Endothelial cell of umbilical vein (primary cell): ENCODE data around the gene ZNF407. TPM values are rescaled to one million over a fixed set of nuclear protein-coding genes. Genes with fewer than 3 reads are reported as not detected.

Source experiments
- BruUV-seq: library from RNA; stranded (reverse); fragments of 400-500 nt; replicated peaks from 2 replicates; lab custom pipeline; 2021; lab: Mats Ljungman, UMichigan
- CTCF ChIA-PET: fragments of 300-600, 350-600 bp; sonication (Branson Sonifier 250); formaldehyde crosslinking; loops from one replicate; lab custom pipeline; 2021; ENCODE audit warnings: antibody characterized with exemption, inconsistent platforms; lab: Charles Lee
- POLR2A ChIA-PET: fragments of 300-600, 350-600 bp; sonication (Branson Sonifier 250); formaldehyde crosslinking; loops from one replicate; lab custom pipeline; 2021; ENCODE audit warnings: antibody characterized with exemption, inconsistent platforms; lab: Charles Lee
- DNase-seq: peaks from one replicate; pipeline ENCODE4 v3.0.0-alpha.2; 2011; ENCODE audit warnings: low read depth, low spot score
- FAIRE-seq: peaks from 2 replicates; lab custom pipeline; 2011; peaks lifted over from hg19 to GRCh38; lab: Jason Lieb, UNC
- H2AFZ ChIP-seq: 2 replicates; pipeline ENCODE4 v1.6.0; 2012; ENCODE audit warnings: low read depth, low read length, control low read depth, inconsistent platforms
- H3K27ac ChIP-seq: 2 replicates; pipeline ENCODE4 v1.5.1; 2011; ENCODE audit warnings: low read depth, mild to moderate bottlenecking, control low read depth, low read length, moderate library complexity; ENCODE audit not compliant: insufficient read depth
- H3K27me3 ChIP-seq, 2 experiments: 2 replicates each; pipeline versions ENCODE4 v1.6.0 to v1.6.1; 2011; ENCODE audit warnings: low read length in 2 of 2, mixed read lengths in 1 of 2; ENCODE audit not compliant: control insufficient read depth in 2 of 2, insufficient read depth in 2 of 2
- H3K36me3 ChIP-seq, 2 experiments: 2 replicates in 1 of 2; 3 replicates in 1 of 2; pipeline ENCODE4 v1.5.1; 2011; ENCODE audit warnings: low read length in 2 of 2, mild to moderate bottlenecking in 1 of 2, moderate library complexity in 1 of 2; ENCODE audit not compliant: control insufficient read depth in 2 of 2, insufficient read depth in 2 of 2; ENCODE audit errors: extremely low read depth in 1 of 2
- H3K4me1 ChIP-seq: 3 replicates; pipeline ENCODE4 v1.5.1; 2011; ENCODE audit warnings: mild to moderate bottlenecking, low read length; ENCODE audit not compliant: control insufficient read depth, insufficient read depth; ENCODE audit errors: extremely low read depth
- H3K4me2 ChIP-seq: 2 replicates; pipeline ENCODE4 v1.6.1; 2011; ENCODE audit warnings: low read length, control low read depth, mixed read lengths; ENCODE audit not compliant: insufficient read depth
- H3K4me3 ChIP-seq, 3 experiments: fragments of 200-600 bp in 1 of 3; sonication (generic), shearing (Covaris generic) in 1 of 3; replicated peaks in 1 of 3; 2 replicates each; pipeline ENCODE4 v1.5.1; 2011 to 2016; ENCODE audit warnings: control low read depth in 3 of 3, low read length in 3 of 3, mild to moderate bottlenecking in 2 of 3, inconsistent platforms in 1 of 3, low read depth in 1 of 3, moderate library complexity in 1 of 3; ENCODE audit not compliant: insufficient read depth in 1 of 3
- H3K79me2 ChIP-seq: 2 replicates; pipeline ENCODE4 v1.6.0; 2012; ENCODE audit warnings: low read length, inconsistent platforms; ENCODE audit not compliant: control insufficient read depth, insufficient read depth
- H3K9ac ChIP-seq: replicated peaks from 2 replicates; pipeline ENCODE3; 2011; ENCODE audit warnings: low read length, control low read depth; ENCODE audit not compliant: insufficient read depth; ENCODE audit errors: extremely low read depth
- H3K9me1 ChIP-seq: replicated peaks from 3 replicates; pipeline ENCODE4 v1.6.0; 2011; ENCODE audit warnings: mild to moderate bottlenecking, low read length; ENCODE audit not compliant: control insufficient read depth, insufficient read depth; ENCODE audit errors: extremely low read depth
- H3K9me3 ChIP-seq: replicated peaks from 2 replicates; pipeline ENCODE4 v1.5.1; 2012; ENCODE audit warnings: low read length, inconsistent platforms; ENCODE audit not compliant: control insufficient read depth, insufficient read depth
- H4K20me1 ChIP-seq: replicated peaks from 2 replicates; pipeline ENCODE3; 2011; ENCODE audit warnings: mild to moderate bottlenecking, low read length; ENCODE audit not compliant: control insufficient read depth, insufficient read depth; ENCODE audit errors: extremely low read depth
- EZH2 ChIP-seq: IDR thresholded peaks from 2 replicates; pipeline ENCODE4 v1.6.1; 2012; ENCODE audit warnings: borderline replicate concordance, low read depth, mild to moderate bottlenecking, moderate library complexity, low read length, inconsistent platforms; ENCODE audit not compliant: severe bottlenecking
- FOS ChIP-seq: IDR thresholded peaks from 2 replicates; pipeline ENCODE4 v1.6.1; 2011; ENCODE audit warnings: mild to moderate bottlenecking, low read length, moderate library complexity, borderline replicate concordance; ENCODE audit not compliant: insufficient read depth
- GATA2 ChIP-seq: IDR thresholded peaks from 2 replicates; pipeline ENCODE4 v1.7.0; 2011; ENCODE audit warnings: low read depth, mild to moderate bottlenecking, moderate library complexity, mixed read lengths, low read length; ENCODE audit not compliant: insufficient read length, insufficient read depth
- JUN ChIP-seq: IDR thresholded peaks from 2 replicates; pipeline ENCODE4 v1.6.1; 2011; ENCODE audit warnings: borderline replicate concordance, low read depth; ENCODE audit not compliant: insufficient read length, insufficient read depth
- MYC ChIP-seq: IDR thresholded peaks from one replicate; pipeline ENCODE4 v1.6.1; 2011; ENCODE audit warnings: mild to moderate bottlenecking, low read depth, low read length
- POLR2A ChIP-seq: IDR thresholded peaks from 2 replicates; pipeline ENCODE4 v1.6.1; 2012; ENCODE audit warnings: low read depth, mild to moderate bottlenecking, control low read depth, low read length
- POLR2AphosphoS5 ChIP-seq: IDR thresholded peaks from 2 replicates; pipeline ENCODE4 v1.6.1; 2012; ENCODE audit warnings: low read depth, mild to moderate bottlenecking, control low read depth, low read length, moderate library complexity; ENCODE audit not compliant: insufficient read depth
- dilution Hi-C: fragments of 300-500 bp; cut with MboI; formaldehyde crosslinking; loops from one replicate; pipeline ENCODE4 v1.15.0; 2019; ENCODE audit warnings: low sequenced_read_pairs; ENCODE audit not compliant: extremely low pct_ligation_motif_present
- intact Hi-C: fragments of 100-400 bp; cut with micrococcal nuclease; formaldehyde crosslinking; loops from one replicate; pipeline ENCODE4 v1.10.0; 2022
- polyA plus RNA-seq, 4 experiments: library from polyadenylated mRNA; depleted of rRNA in 3 of 4; stranded (reverse) in 3 of 4; unstranded in 1 of 4; fragments of >200 nt; gene quantifications; 2 replicates each; pipeline versions ENCODE4 v1.2.1 to v1.2.3, GENCODE V29; 2011 to 2012; ENCODE audit warnings: missing spikeins in 1 of 4
- total RNA-seq: library from RNA; stranded (reverse); gene quantifications from 2 replicates; pipeline ENCODE4 v1.2.3, GENCODE V29; 2021
- TF ChIP-seq, protein P1 (sequence below): IDR thresholded peaks from 2 replicates; pipeline ENCODE4 v1.6.1; 2011; ENCODE audit not compliant: insufficient read depth, insufficient read length
- TF ChIP-seq, protein P2 (sequence below), 2 donors: IDR thresholded peaks; 1 replicate in 1 of 2; 2 replicates in 1 of 2; pipeline ENCODE4 v1.5.1; 2011; ENCODE audit warnings: low read length in 2 of 2, mild to moderate bottlenecking in 2 of 2, moderate library complexity in 2 of 2, control low read depth in 1 of 2, inconsistent platforms in 1 of 2, low read depth in 1 of 2; ENCODE audit not compliant: insufficient read depth in 1 of 2; ENCODE audit errors: extremely low read depth in 1 of 2

The ZNF407 gene
- total and polyA plus RNA-seq, 2 donors (not counting 3 experiments of a cell fraction or from before 2014, with no cell fraction given) = 3.8 to 20.1 TPM

DNA sequence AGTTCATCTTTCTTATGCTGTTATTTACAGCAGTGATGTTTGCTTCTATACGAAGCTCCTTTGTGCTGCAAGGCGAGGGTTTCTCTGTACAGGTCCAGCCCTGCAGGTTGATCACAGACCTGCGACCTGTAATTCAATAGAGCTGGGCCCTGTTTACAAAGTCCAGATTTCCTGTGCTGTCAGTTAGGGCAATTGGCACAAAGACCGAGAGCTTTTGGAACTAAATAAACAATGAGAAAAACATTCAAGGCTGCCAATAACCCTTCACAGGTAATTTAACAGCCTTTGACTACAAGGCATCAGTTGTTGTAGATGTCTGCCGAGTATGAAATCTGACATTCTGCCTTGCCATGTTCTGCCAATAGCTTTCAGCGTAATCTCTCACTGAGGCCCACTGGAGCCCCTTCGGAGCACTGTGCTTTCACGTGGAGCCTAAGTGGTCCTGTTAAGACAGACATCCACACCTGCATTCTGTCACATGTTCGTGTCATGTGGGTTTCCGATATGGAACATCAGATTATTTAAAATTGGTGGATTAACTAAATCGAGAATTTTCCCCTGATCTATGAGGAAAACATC, 378.8 kb downstream of the ZNF407 start:
- BruUV-seq = no TSS peak
- no peak overlapping the region for H2AFZ ChIP-seq
- no peak overlapping the region for H3K4me3 ChIP-seq
- no peaks in the 10 kb centered on the region for H3K9me3 ChIP-seq
- dilution Hi-C loops = no loop called here
- no peak overlapping the region for H3K27ac ChIP-seq
- POLR2A ChIA-PET = no interaction called here
- H3K4me1 ChIP-seq = no peaks in the 10 kb centered on the region
- FAIRE-seq (no peak), DNase-seq (no peak)
- no peaks in the 10 kb centered on the region for H3K36me3 ChIP-seq
- H3K79me2 ChIP-seq = no peaks in the 10 kb centered on the region
- TF ChIP-seq EZH2 (no peak), JUN (no peak), POLR2A (no peak), MYC (no peak), GATA2 (no peak), FOS (no peak), POLR2AphosphoS5 (no peak)
- TF ChIP-seq, protein P1, sequence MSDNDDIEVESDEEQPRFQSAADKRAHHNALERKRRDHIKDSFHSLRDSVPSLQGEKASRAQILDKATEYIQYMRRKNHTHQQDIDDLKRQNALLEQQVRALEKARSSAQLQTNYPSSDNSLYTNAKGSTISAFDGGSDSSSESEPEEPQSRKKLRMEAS = no peak
- TF ChIP-seq, protein P2, sequence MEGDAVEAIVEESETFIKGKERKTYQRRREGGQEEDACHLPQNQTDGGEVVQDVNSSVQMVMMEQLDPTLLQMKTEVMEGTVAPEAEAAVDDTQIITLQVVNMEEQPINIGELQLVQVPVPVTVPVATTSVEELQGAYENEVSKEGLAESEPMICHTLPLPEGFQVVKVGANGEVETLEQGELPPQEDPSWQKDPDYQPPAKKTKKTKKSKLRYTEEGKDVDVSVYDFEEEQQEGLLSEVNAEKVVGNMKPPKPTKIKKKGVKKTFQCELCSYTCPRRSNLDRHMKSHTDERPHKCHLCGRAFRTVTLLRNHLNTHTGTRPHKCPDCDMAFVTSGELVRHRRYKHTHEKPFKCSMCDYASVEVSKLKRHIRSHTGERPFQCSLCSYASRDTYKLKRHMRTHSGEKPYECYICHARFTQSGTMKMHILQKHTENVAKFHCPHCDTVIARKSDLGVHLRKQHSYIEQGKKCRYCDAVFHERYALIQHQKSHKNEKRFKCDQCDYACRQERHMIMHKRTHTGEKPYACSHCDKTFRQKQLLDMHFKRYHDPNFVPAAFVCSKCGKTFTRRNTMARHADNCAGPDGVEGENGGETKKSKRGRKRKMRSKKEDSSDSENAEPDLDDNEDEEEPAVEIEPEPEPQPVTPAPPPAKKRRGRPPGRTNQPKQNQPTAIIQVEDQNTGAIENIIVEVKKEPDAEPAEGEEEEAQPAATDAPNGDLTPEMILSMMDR (IDR thresholded peaks at IDR 0.05; ENCODE audit: extremely low read depth in 1 of 2, insufficient read depth in 1 of 2, low read depth in 1 of 2, low read length in 2 of 2) = no peak
- no peak overlapping the region for H3K4me2 ChIP-seq
- H3K27me3 ChIP-seq = no peaks in the 10 kb centered on the region
- CTCF ChIA-PET = interaction anchor here (0.8 to 1.3 kb wide), 6 partner anchors 8 to 324 kb away, joined by 3 to 5 read pairs (median 3); no protein-coding TSS in a partner anchor
- H3K9me1 ChIP-seq = no peaks in the 10 kb centered on the region
- intact Hi-C loops = no loop called here
- H3K9ac ChIP-seq = no peak overlapping the region
- H4K20me1 ChIP-seq = no peaks in the 10 kb centered on the region
